Measurements from ENCODE around the gene CXCR5.
A peak's percentile ranks its signal among the peaks of the same experiment; 100 is the strongest.

GRCh38 chr11:118912742-118913410, 29.2 kb downstream of the CXCR5 start:
- TF ChIP-seq ZBTB7A (IDR thresholded peaks at IDR 0.05; ENCODE audit: low read depth) (no peak; the same call in 1 of the 2 replicates), NFIC (IDR thresholded peaks at IDR 0.05) (no peak), TEAD4 (IDR thresholded peaks at IDR 0.05) (no peak), MAX (IDR thresholded peaks at IDR 0.05) (no peak), TAF1 (IDR thresholded peaks at IDR 0.05; ENCODE audit: low read depth) (no peak), CEBPB (IDR thresholded peaks at IDR 0.05) (no peak), YY1 (IDR thresholded peaks at IDR 0.05; ENCODE audit: low read depth) (peak; percentile 40; the same call in 1 of the 2 replicates), REST (IDR thresholded peaks at IDR 0.05; ENCODE audit: low read depth) (no peak), EP300 (IDR thresholded peaks at IDR 0.05; ENCODE audit: borderline replicate concordance) (no peak), CREB1 (IDR thresholded peaks at IDR 0.05; ENCODE audit: low read depth) (no peak), EGR1 (IDR thresholded peaks at IDR 0.05) (no peak)

Data from Ishikawa (cell line).